GM12878 (cell line): ENCODE measurements around the gene OR6Q1. TPM values are rescaled to one million over a fixed set of nuclear protein-coding genes. Genes with fewer than 3 reads are reported as not detected.

ENCODE experiments used
- ATAC-seq: fragments of 200-7000 bp; cut with Tn5 transposase; 3 replicates; pipeline ENCODE4 v1.9.1; 2020; ENCODE audit warnings: mild to moderate bottlenecking, moderate library complexity
- BruUV-seq: library from RNA; stranded (reverse); fragments of 400-500 nt; replicated peaks from 2 replicates; lab custom pipeline; 2021; lab: Mats Ljungman, UMichigan
- CTCF ChIA-PET: fragments of 300-600 bp; sonication (Branson Sonifier 250); formaldehyde crosslinking; extraction: SDS; loops from one replicate; lab custom pipeline; 2021; ENCODE audit warnings: inconsistent platforms; lab: Yijun Ruan, JAX
- POLR2A ChIA-PET: fragments of 350-600 bp; formaldehyde crosslinking; extraction: SDS; loops from one replicate; lab custom pipeline; 2021; ENCODE audit warnings: inconsistent platforms; lab: Charles Lee
- RAD21 ChIA-PET: fragments of 300-600 bp; sonication (Branson Sonifier 250); formaldehyde crosslinking; loops from one replicate; lab custom pipeline; 2023; ENCODE audit warnings: antibody characterized with exemption; ENCODE audit not compliant: unreplicated experiment; lab: Charles Lee
- SMC1A ChIA-PET: fragments of 300-600 bp; sonication (Branson Sonifier 250); formaldehyde crosslinking; loops from one replicate; lab custom pipeline; 2023; ENCODE audit not compliant: unreplicated experiment, uncharacterized antibody; lab: Charles Lee
- DNase-seq: peaks from one replicate; pipeline ENCODE4 v3.0.0-alpha.2; 2011; ENCODE audit warnings: low read depth, low spot score
- FAIRE-seq: peaks from 3 replicates; lab custom pipeline; 2011; peaks lifted over from hg19 to GRCh38; lab: Jason Lieb, UNC
- H2AFZ ChIP-seq: 2 replicates; pipeline ENCODE4 v1.6.0; 2011; ENCODE audit warnings: low read depth, low read length, control low read depth; ENCODE audit not compliant: control insufficient read depth
- H3K27ac ChIP-seq: 2 replicates; pipeline ENCODE4 v1.5.1; 2011; ENCODE audit warnings: control low read depth; ENCODE audit not compliant: control insufficient read depth, insufficient read depth
- H3K27me3 ChIP-seq, 2 experiments: replicated peaks in 1 of 2; 2 replicates each; pipeline versions ENCODE4 v1.6.0 to v1.6.1; 2011; ENCODE audit warnings: low read length in 1 of 2; ENCODE audit not compliant: control insufficient read depth in 2 of 2, insufficient read depth in 2 of 2
- H3K36me3 ChIP-seq, 2 experiments: 2 replicates each; pipeline ENCODE4 v1.5.1; 2011; ENCODE audit warnings: low read length in 1 of 2; ENCODE audit not compliant: control insufficient read depth in 2 of 2, insufficient read depth in 2 of 2
- H3K4me1 ChIP-seq: 2 replicates; pipeline ENCODE4 v1.6.1; 2011; ENCODE audit warnings: mild to moderate bottlenecking, low read length, moderate library complexity, mixed read lengths; ENCODE audit not compliant: control insufficient read depth, insufficient read depth
- H3K4me2 ChIP-seq: 2 replicates; pipeline ENCODE4 v1.6.0; 2011; ENCODE audit warnings: control low read depth; ENCODE audit not compliant: control insufficient read depth, insufficient read depth
- H3K4me3 ChIP-seq: fragments of 200-600 bp; sonication (generic); 2 replicates; pipeline ENCODE4 v1.5.1; 2016
- H3K79me2 ChIP-seq: 2 replicates; pipeline ENCODE4 v1.6.0; 2011; ENCODE audit warnings: low read length; ENCODE audit not compliant: control insufficient read depth, insufficient read depth
- H3K9ac ChIP-seq: 2 replicates; pipeline ENCODE4 v1.8.0; 2011; ENCODE audit warnings: low read length, control low read depth, mixed read lengths; ENCODE audit not compliant: control insufficient read depth, insufficient read depth
- H3K9me3 ChIP-seq: replicated peaks from 3 replicates; pipeline ENCODE4 v1.5.1; 2011; ENCODE audit warnings: mild to moderate bottlenecking, low read length; ENCODE audit not compliant: control insufficient read depth, insufficient read depth
- H4K20me1 ChIP-seq: 2 replicates; pipeline ENCODE4 v1.6.0; 2011; ENCODE audit not compliant: control insufficient read depth, insufficient read depth
- CBX3 ChIP-seq: fragments of 200-600 bp; sonication (generic); IDR thresholded peaks from 2 replicates; pipeline ENCODE4 v1.6.1; 2016; ENCODE audit warnings: low read depth, borderline replicate concordance
- CREB1 ChIP-seq: IDR thresholded peaks from 2 replicates; pipeline ENCODE4 v1.6.1; 2012; ENCODE audit warnings: low read depth, mild to moderate bottlenecking, inconsistent platforms
- IKZF1 ChIP-seq: fragments of 450-650 bp; conservative IDR thresholded peaks from 2 replicates; pipeline ENCODE4 v1.6.1; 2017; ENCODE audit warnings: antibody characterized with exemption, mild to moderate bottlenecking
- KDM1A ChIP-seq: fragments of 200-600 bp; sonication (generic); IDR thresholded peaks from 2 replicates; pipeline ENCODE4 v1.6.1; 2016; ENCODE audit warnings: borderline replicate concordance
- MXI1 ChIP-seq: fragments of 150-350 bp; IDR thresholded peaks from 2 replicates; pipeline ENCODE4 v1.6.1; 2011; ENCODE audit warnings: low read depth, mild to moderate bottlenecking, inconsistent platforms, low read length, improper control_type of control experiment
- MYC ChIP-seq: IDR thresholded peaks from 2 replicates; pipeline ENCODE4 v1.6.1; 2011; ENCODE audit warnings: mild to moderate bottlenecking, low read length, moderate library complexity, inconsistent platforms; ENCODE audit not compliant: insufficient read depth, insufficient replicate concordance, insufficient read length, severe bottlenecking
- NFIC ChIP-seq: IDR thresholded peaks from 2 replicates; pipeline ENCODE4 v1.6.1; 2012; ENCODE audit warnings: low read depth, mild to moderate bottlenecking, inconsistent platforms, low read length, moderate library complexity
- NFYB ChIP-seq: IDR thresholded peaks from 2 replicates; pipeline ENCODE4 v1.6.1; 2011; ENCODE audit warnings: low read depth, mild to moderate bottlenecking, low read length, improper control_type of control experiment, moderate library complexity; ENCODE audit not compliant: insufficient read depth
- POLR2AphosphoS2 ChIP-seq: IDR thresholded peaks from 2 replicates; pipeline ENCODE4 v1.6.1; 2011; ENCODE audit warnings: low read depth, mild to moderate bottlenecking, low read length, improper control_type of control experiment, moderate library complexity
- POU2F2 ChIP-seq: IDR thresholded peaks from 3 replicates; pipeline ENCODE4 v1.6.1; 2011; ENCODE audit warnings: low read depth, mild to moderate bottlenecking, low read length, borderline replicate concordance
- RBBP5 ChIP-seq: fragments of 200-600 bp; sonication (generic); conservative IDR thresholded peaks from 2 replicates; pipeline ENCODE4 v1.6.1; 2016
- SIN3A ChIP-seq: IDR thresholded peaks from 2 replicates; pipeline ENCODE4 v1.6.1; 2012; ENCODE audit warnings: low read depth, low read length, improper control_type of control experiment
- SIX5 ChIP-seq: IDR thresholded peaks from 2 replicates; pipeline ENCODE4 v1.6.1; 2011; ENCODE audit warnings: mild to moderate bottlenecking, low read depth, low read length, moderate library complexity; ENCODE audit not compliant: severe bottlenecking
- TAF1 ChIP-seq: IDR thresholded peaks from 2 replicates; pipeline ENCODE4 v1.6.1; 2011; ENCODE audit warnings: mild to moderate bottlenecking, low read depth, low read length, borderline replicate concordance
- TCF12 ChIP-seq: IDR thresholded peaks from 2 replicates; pipeline ENCODE4 v1.6.1; 2011; ENCODE audit warnings: low read depth, mild to moderate bottlenecking, low read length
- TCF3 ChIP-seq: IDR thresholded peaks from 2 replicates; pipeline ENCODE4 v1.6.1; 2012; ENCODE audit warnings: low read depth, mild to moderate bottlenecking, low read length, borderline replicate concordance; ENCODE audit not compliant: insufficient read depth
- WRNIP1 ChIP-seq: IDR thresholded peaks from 2 replicates; pipeline ENCODE4 v1.6.1; 2011; ENCODE audit warnings: low read depth, low read length, improper control_type of control experiment, borderline replicate concordance
- ZNF24 ChIP-seq: fragments of 450-650 bp; IDR thresholded peaks from 2 replicates; pipeline ENCODE4 v1.6.1; 2017; ENCODE audit warnings: antibody characterized with exemption, mild to moderate bottlenecking
- WGBS: methylation state at CpG from one replicate; pipeline ENCODE4 v1.1.6; 2016; ENCODE audit warnings: low lambda C conversion rate; ENCODE audit not compliant: insufficient replicate concordance, insufficient coverage; ENCODE audit errors: missing lambda C conversion rate; 5-methylcytosine and 5-hydroxymethylcytosine counted together
- in situ Hi-C: fragments of 300-500 bp; cut with MboI; formaldehyde crosslinking; loops from 9 replicates; pipeline ENCODE4 v1.14.3; 2018; ENCODE audit warnings: mixed read lengths
- intact Hi-C: fragments of 100-400 bp; cut with micrococcal nuclease; formaldehyde crosslinking; loops from one replicate; pipeline ENCODE4 v1.14.2; 2022; ENCODE audit not compliant: unreplicated experiment
- polyA plus RNA-seq, 11 experiments: library from polyadenylated mRNA; depleted of rRNA in 4 of 11; unstranded in 6 of 11; stranded (reverse) in 5 of 11; fragments of >200 nt; fragmentation: Nextera tagmentation in 4 of 11; fragmentation: Illumina TruSeq in 1 of 11; extraction: Ambion mirVana in 4 of 11; extraction: Trizol in 1 of 11; gene quantifications; 1 replicate in 1 of 11; 2 replicates in 10 of 11; pipeline versions ENCODE4 v1.2.1 to v1.2.3, GENCODE V29; 2011 to 2016; ENCODE audit warnings: inconsistent platforms in 2 of 11, missing spikeins in 2 of 11, low read depth in 1 of 11
- total RNA-seq, 4 experiments: library from RNA; depleted of rRNA in 3 of 4; stranded (reverse); fragments of >200 nt in 3 of 4; fragmentation: Illumina TruSeq in 1 of 4; extraction: Trizol in 1 of 4; gene quantifications; 2 replicates each; pipeline versions ENCODE4 v1.2.1 to v1.2.3, GENCODE V29; 2013 to 2021
- TF ChIP-seq, protein P1 (sequence below), 3 experiments: IDR thresholded peaks in 2 of 3; conservative IDR thresholded peaks in 1 of 3; 2 replicates each; pipeline ENCODE4 v1.5.1; 2011; ENCODE audit warnings: low read depth in 3 of 3, low read length in 3 of 3, mild to moderate bottlenecking in 3 of 3, control low read depth in 2 of 3, moderate library complexity in 2 of 3, inconsistent platforms in 1 of 3, mixed read lengths in 1 of 3; ENCODE audit not compliant: control insufficient read depth in 2 of 3, insufficient read depth in 1 of 3; ENCODE audit errors: extremely low read depth in 1 of 3

The OR6Q1 gene
- total and polyA plus RNA-seq, 10 of the 15 experiments (the other 5 are each of a cell fraction or from before 2014, with no cell fraction given): not detected

DNA sequence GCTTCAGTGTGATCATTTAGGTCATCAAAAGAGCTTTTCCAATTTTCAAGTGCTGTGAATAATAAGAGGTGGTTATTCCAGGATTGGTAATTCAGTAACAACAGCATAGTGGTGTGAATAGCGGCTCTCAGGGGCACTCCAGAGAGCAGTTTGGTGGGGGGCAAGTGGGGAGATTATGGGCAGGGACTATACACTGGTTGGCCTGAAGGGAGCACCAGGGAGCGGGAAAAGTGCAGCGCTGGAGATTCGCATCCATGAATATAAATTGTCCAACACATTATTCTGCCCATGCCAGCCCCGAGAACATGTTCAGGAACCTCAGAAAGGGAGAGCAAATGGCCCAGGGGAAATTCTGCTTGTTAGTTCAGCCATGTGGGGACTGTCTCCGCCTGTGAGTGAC lies 37.9 kb downstream of the OR6Q1 start:
- no peak overlapping the region for H2AFZ ChIP-seq
- no peak overlapping the region for H3K4me2 ChIP-seq
- ATAC-seq (no peak), DNase-seq (no peak), FAIRE-seq (no peak)
- H3K79me2 ChIP-seq: no peaks in the 10 kb centered on the region
- H3K27ac ChIP-seq: no peak overlapping the region
- 48% methylated on average over 6 of the region's 6 CpGs for WGBS
- no peaks in the 10 kb centered on the region for H4K20me1 ChIP-seq
- H3K36me3 ChIP-seq: no peaks in the 10 kb centered on the region
- in situ Hi-C loops (no loop called here), intact Hi-C loops (no loop called here)
- no TSS peak for BruUV-seq
- no peaks in the 10 kb centered on the region for H3K9me3 ChIP-seq
- ChIA-PET SMC1A (no interaction called here), POLR2A (no interaction called here), CTCF (interaction anchor here (0.6 to 0.7 kb wide), 2 partner anchors 55 to 324 kb away, joined by 3 to 4 read pairs; no protein-coding TSS in a partner anchor), RAD21 (no interaction called here)
- TF ChIP-seq SIN3A: no peak
- TF ChIP-seq, protein P1, sequence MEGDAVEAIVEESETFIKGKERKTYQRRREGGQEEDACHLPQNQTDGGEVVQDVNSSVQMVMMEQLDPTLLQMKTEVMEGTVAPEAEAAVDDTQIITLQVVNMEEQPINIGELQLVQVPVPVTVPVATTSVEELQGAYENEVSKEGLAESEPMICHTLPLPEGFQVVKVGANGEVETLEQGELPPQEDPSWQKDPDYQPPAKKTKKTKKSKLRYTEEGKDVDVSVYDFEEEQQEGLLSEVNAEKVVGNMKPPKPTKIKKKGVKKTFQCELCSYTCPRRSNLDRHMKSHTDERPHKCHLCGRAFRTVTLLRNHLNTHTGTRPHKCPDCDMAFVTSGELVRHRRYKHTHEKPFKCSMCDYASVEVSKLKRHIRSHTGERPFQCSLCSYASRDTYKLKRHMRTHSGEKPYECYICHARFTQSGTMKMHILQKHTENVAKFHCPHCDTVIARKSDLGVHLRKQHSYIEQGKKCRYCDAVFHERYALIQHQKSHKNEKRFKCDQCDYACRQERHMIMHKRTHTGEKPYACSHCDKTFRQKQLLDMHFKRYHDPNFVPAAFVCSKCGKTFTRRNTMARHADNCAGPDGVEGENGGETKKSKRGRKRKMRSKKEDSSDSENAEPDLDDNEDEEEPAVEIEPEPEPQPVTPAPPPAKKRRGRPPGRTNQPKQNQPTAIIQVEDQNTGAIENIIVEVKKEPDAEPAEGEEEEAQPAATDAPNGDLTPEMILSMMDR (IDR thresholded peaks at IDR 0.05 in 2 of 3, conservative IDR thresholded peaks at IDR 0.05 in 1 of 3; ENCODE audit: control insufficient read depth in 2 of 3, extremely low read depth in 1 of 3, insufficient read depth in 1 of 3, low read depth in 3 of 3, low read length in 3 of 3): 0 out of 6 replicates have a peak, but pooled peaks of 1 of the 3 experiments have one; percentile 8
- TF ChIP-seq POU2F2: no peak
- TF ChIP-seq IKZF1: no peak
- no peak for TF ChIP-seq WRNIP1
- H3K27me3 ChIP-seq: no peaks in the 10 kb centered on the region
- H3K9ac ChIP-seq: no peak overlapping the region
- no peak overlapping the region for H3K4me3 ChIP-seq
- no peaks in the 10 kb centered on the region for H3K4me1 ChIP-seq

DNA sequence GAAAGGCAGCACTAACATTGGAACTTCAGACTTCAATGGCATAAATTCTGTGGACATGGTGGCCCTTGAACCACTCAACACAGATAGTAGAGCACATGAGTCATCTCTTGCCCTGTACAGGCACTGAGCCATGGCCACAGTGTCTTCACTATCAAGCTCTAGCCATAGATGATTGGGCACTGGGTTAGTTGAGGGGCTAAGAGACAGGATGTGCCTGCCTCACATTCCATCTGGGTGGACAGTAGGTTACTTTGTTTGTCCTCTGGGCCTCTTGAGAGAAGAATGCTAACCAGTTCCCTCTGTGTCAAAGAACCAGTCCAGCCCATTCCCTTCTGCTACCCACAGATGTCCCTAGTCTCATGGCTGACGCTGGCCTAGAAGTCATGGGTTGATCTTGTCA lies 39.8 kb downstream of the OR6Q1 start:
- ATAC-seq: no peak
- no peak for FAIRE-seq
- RAD21 ChIA-PET: no interaction called here
- Histone ChIP-seq H3K9ac (no peak overlapping the region), H4K20me1 (no peaks in the 10 kb centered on the region), H3K4me1 (no peaks in the 10 kb centered on the region), H3K27ac (no peak overlapping the region), H3K79me2 (no peaks in the 10 kb centered on the region), H3K36me3 (no peaks in the 10 kb centered on the region), H2AFZ (no peak overlapping the region), H3K27me3 (no peaks in the 10 kb centered on the region), H3K4me3 (no peak overlapping the region), H3K4me2 (no peak overlapping the region), H3K9me3 (no peaks in the 10 kb centered on the region)
- DNase-seq: no peak
- POLR2A ChIA-PET: no interaction called here
- intact Hi-C loops (no loop called here), in situ Hi-C loops (no loop called here)
- SMC1A ChIA-PET: no interaction called here
- CTCF ChIA-PET: no interaction called here
- TF ChIP-seq MXI1: no peak
- TF ChIP-seq TAF1: no peak
- TF ChIP-seq TCF3: no peak
- TF ChIP-seq SIX5: no peak
- no peak for TF ChIP-seq NFYB
- no peak for TF ChIP-seq KDM1A
- TF ChIP-seq RBBP5: no peak
- TF ChIP-seq CREB1: no peak
- TF ChIP-seq POLR2AphosphoS2: no peak
- TF ChIP-seq MYC: no peak
- TF ChIP-seq TCF12: no peak
- TF ChIP-seq CBX3: no peak
- TF ChIP-seq ZNF24: no peak
- no peak for TF ChIP-seq NFIC
- 56% methylated on average over 1 of the region's 1 CpG for WGBS
- BruUV-seq: no TSS peak
